ENCODE measurements around the gene PRTFDC1. TPM values are rescaled to one million over a fixed set of nuclear protein-coding genes. Genes with fewer than 3 reads are reported as not detected.

The PRTFDC1 gene
- total RNA-seq, 4 donors from 2014 or later: 3.0 to 8.3 (median 4.3) TPM

DNA sequence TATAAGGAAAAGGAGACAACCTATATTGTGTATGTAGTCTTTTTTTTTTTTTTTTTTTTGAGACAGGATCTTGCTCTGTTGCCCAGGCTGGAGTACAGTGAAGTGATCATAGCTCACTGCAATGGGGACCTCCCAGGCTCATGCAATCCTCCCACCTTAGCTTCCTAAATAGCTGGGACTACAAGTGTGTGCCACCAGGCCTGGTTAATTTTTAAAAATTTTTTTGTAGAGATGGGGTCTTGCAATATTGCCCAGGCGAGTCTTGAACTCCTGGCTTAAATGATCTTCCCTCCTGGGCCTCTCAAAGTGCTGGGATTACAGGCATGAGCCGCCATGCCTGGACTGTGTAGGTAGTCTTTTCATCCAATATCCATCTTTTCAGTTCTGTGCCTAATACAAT is 150.0 kb downstream of the PRTFDC1 start:
- H3K4me1 ChIP-seq: no peaks in the 10 kb centered on the region
- intact Hi-C loops (cut with DNase I): no loop called here
- H3K36me3 ChIP-seq: no peaks in the 10 kb centered on the region
- TF ChIP-seq, protein P1, sequence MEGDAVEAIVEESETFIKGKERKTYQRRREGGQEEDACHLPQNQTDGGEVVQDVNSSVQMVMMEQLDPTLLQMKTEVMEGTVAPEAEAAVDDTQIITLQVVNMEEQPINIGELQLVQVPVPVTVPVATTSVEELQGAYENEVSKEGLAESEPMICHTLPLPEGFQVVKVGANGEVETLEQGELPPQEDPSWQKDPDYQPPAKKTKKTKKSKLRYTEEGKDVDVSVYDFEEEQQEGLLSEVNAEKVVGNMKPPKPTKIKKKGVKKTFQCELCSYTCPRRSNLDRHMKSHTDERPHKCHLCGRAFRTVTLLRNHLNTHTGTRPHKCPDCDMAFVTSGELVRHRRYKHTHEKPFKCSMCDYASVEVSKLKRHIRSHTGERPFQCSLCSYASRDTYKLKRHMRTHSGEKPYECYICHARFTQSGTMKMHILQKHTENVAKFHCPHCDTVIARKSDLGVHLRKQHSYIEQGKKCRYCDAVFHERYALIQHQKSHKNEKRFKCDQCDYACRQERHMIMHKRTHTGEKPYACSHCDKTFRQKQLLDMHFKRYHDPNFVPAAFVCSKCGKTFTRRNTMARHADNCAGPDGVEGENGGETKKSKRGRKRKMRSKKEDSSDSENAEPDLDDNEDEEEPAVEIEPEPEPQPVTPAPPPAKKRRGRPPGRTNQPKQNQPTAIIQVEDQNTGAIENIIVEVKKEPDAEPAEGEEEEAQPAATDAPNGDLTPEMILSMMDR (IDR thresholded peaks at IDR 0.05): no peak
- H3K27ac ChIP-seq (replicated peaks in 1 of 4): no peak overlapping the region
- no peaks in the 10 kb centered on the region for H3K27me3 ChIP-seq
- no peak overlapping the region for H3K4me3 ChIP-seq
- DNase-seq (ENCODE audit: extremely low spot score): no peak
- 95% methylated on average over 2 of the region's 2 CpGs for WGBS
- no peaks in the 10 kb centered on the region for H3K9me3 ChIP-seq

DNA sequence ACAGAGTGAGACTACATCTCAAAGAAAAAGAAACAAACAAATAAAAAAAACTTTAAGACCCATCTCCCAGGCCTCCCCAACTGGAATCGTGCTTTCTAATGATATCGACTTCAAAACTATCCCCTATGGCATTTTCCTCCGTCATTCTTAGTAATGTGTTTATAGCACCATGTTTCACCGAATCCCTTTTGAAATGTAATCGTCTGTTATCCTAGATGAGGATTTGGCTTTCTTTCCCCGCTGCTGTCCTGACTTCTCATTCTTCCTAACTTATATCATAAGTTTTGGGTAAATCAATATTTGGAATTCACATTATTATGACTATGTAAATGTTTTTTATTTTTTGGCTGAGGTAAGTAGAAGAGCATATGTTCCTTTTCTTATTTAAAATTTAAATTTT is 151.5 kb downstream of the PRTFDC1 start:
- Histone ChIP-seq H3K4me1 (no peaks in the 10 kb centered on the region), H3K4me3 (no peak overlapping the region), H3K9me3 (no peaks in the 10 kb centered on the region), H3K36me3 (no peaks in the 10 kb centered on the region), H3K27me3 (no peaks in the 10 kb centered on the region), H3K27ac (replicated peaks in 1 of 4) (no peak overlapping the region)
- no peak for DNase-seq (ENCODE audit: extremely low spot score)
- WGBS: 83% methylated on average over 6 of the region's 6 CpGs
- TF ChIP-seq POLR2A (IDR thresholded peaks at IDR 0.05; ENCODE audit: low read depth) (no peak), POLR2AphosphoS5 (IDR thresholded peaks at IDR 0.05) (no peak), EP300 (IDR thresholded peaks at IDR 0.05) (no peak)
- TF ChIP-seq, protein P1 (IDR thresholded peaks at IDR 0.05): no peak
- intact Hi-C loops (cut with DNase I): no loop called here

Small RNAs within 50 kb of the gene (small RNA-seq; reads per million reads assigned to genes)
- gene AL512598.1: 0 reads per million in 3 donors
- gene RN7SKP241: 0 reads per million in 3 donors

Other genes with a start within 250 kb of the PRTFDC1 start
- 10 to 100 TPM; 52.7 to 65.7 (median 61.1) TPM for gene ARHGAP21, start 228.7 kb downstream of the PRTFDC1 start, total RNA-seq
- gene ENKUR, start 63.6 kb upstream of the PRTFDC1 start, total RNA-seq: under 1 TPM in 1 of 4 donors, not detected in 3; 0.17 TPM
- 1 to 10 TPM in 1 of 4 donors, under 1 TPM in 3; 0.65 to 1.1 (median 0.75) TPM for gene THNSL1, start 64.0 kb upstream of the PRTFDC1 start, total RNA-seq
- under 1 TPM; under 0.01 to 0.50 (median 0.13) TPM for gene GPR158, start 222.4 kb upstream of the PRTFDC1 start, total RNA-seq

All from esophagus muscularis mucosa (tissue), 4 donors.